SK-N-SH treated with all-trans-retinoic acid at 6 μM for 48 hours (cell line): ENCODE results near the gene PEX11G.

ENCODE experiments used
- ATAC-seq: fragments of 200-7000 bp; cut with Tn5 transposase; 3 replicates; pipeline ENCODE4 v1.9.1; 2020; ENCODE audit warnings: mild to moderate bottlenecking, moderate library complexity
- CSDC2 ChIP-seq: fragments of 250-450 bp; sonication (Bioruptor Pico); IDR thresholded peaks from 2 replicates; pipeline ENCODE4 v1.5.0; 2020; ENCODE audit warnings: mild to moderate bottlenecking, moderate library complexity
- ESRRG ChIP-seq: fragments of 250-450 bp; sonication (Bioruptor Pico); IDR thresholded peaks from 2 replicates; pipeline ENCODE4 v1.6.1; 2021; ENCODE audit warnings: mild to moderate bottlenecking
- GLIS3 ChIP-seq: fragments of 250-450 bp; sonication (Bioruptor Pico); IDR thresholded peaks from 2 replicates; pipeline ENCODE4 v1.5.0; 2020; ENCODE audit warnings: mild to moderate bottlenecking, moderate library complexity
- ISL1 ChIP-seq: fragments of 250-450 bp; sonication (Bioruptor Pico); IDR thresholded peaks from 2 replicates; pipeline ENCODE4 v2.1.2; 2022; ENCODE audit warnings: mild to moderate bottlenecking, moderate library complexity
- PPARA ChIP-seq: fragments of 250-450 bp; sonication (Bioruptor Pico); IDR thresholded peaks from 2 replicates; pipeline ENCODE4 v1.5.0; 2020; ENCODE audit warnings: mild to moderate bottlenecking, borderline replicate concordance
- RARB ChIP-seq: fragments of 250-450 bp; sonication (Bioruptor Pico); IDR thresholded peaks from 2 replicates; pipeline ENCODE4 v1.8.0; 2021; ENCODE audit warnings: mild to moderate bottlenecking, moderate library complexity
- SNAI2 ChIP-seq: fragments of 250-450 bp; sonication (Bioruptor Pico); IDR thresholded peaks from 2 replicates; pipeline ENCODE4 v1.5.0; 2020; ENCODE audit warnings: mild to moderate bottlenecking, moderate library complexity
- TCF4 ChIP-seq: fragments of 250-450 bp; sonication (Bioruptor Pico); IDR thresholded peaks from 2 replicates; pipeline ENCODE4 v1.8.0; 2021; ENCODE audit warnings: mild to moderate bottlenecking, moderate library complexity, borderline replicate concordance
- TOX ChIP-seq: fragments of 250-450 bp; sonication (Bioruptor Pico); IDR thresholded peaks from 2 replicates; pipeline ENCODE4 v1.8.0; 2021; ENCODE audit warnings: mild to moderate bottlenecking, moderate library complexity, borderline replicate concordance
- ZC3H10 ChIP-seq: fragments of 250-450 bp; sonication (Bioruptor Pico); IDR thresholded peaks from 2 replicates; pipeline ENCODE4 v1.5.1; 2021; ENCODE audit warnings: mild to moderate bottlenecking, moderate library complexity
- ZFP3 ChIP-seq: fragments of 250-450 bp; sonication (Bioruptor Pico); IDR thresholded peaks from 2 replicates; pipeline ENCODE4 v1.5.0; 2020; ENCODE audit warnings: mild to moderate bottlenecking, moderate library complexity
- ZFP30 ChIP-seq: fragments of 450-650 bp; formaldehyde crosslinking; IDR thresholded peaks from 2 replicates; pipeline ENCODE4 v1.5.0; 2022; ENCODE audit warnings: mild to moderate bottlenecking, moderate library complexity
- ZNF70 ChIP-seq: fragments of 450-650 bp; formaldehyde crosslinking; IDR thresholded peaks from 2 replicates; pipeline ENCODE4 v1.5.0; 2020; ENCODE audit warnings: mild to moderate bottlenecking, moderate library complexity
- TF ChIP-seq, protein P1 (sequence below): fragments of 250-450 bp; sonication (Bioruptor Pico); IDR thresholded peaks from 2 replicates; pipeline ENCODE4 v1.5.1; 2021; ENCODE audit warnings: mild to moderate bottlenecking, moderate library complexity
- TF ChIP-seq, protein P2 (sequence below): fragments of 250-450 bp; sonication (Bioruptor Pico); IDR thresholded peaks from 2 replicates; pipeline ENCODE4 v1.8.0; 2021; ENCODE audit warnings: low read depth, mild to moderate bottlenecking, moderate library complexity, borderline replicate concordance
- TF ChIP-seq, protein P3 (sequence below): fragments of 250-450 bp; sonication (Bioruptor Pico); IDR thresholded peaks from 2 replicates; pipeline ENCODE4 v1.5.0; 2020; ENCODE audit warnings: mild to moderate bottlenecking, moderate library complexity
- TF ChIP-seq, protein P4 (sequence below): fragments of 250-450 bp; sonication (Bioruptor Pico); IDR thresholded peaks from 2 replicates; pipeline ENCODE4 v1.5.1; 2020; ENCODE audit warnings: low read depth, mild to moderate bottlenecking, moderate library complexity
- TF ChIP-seq, protein P5 (sequence below): fragments of 250-450 bp; sonication (Bioruptor Pico); IDR thresholded peaks from 2 replicates; pipeline ENCODE4 v1.8.0; 2020; ENCODE audit warnings: mild to moderate bottlenecking, moderate library complexity, borderline replicate concordance

Gene PEX11G

DNA sequence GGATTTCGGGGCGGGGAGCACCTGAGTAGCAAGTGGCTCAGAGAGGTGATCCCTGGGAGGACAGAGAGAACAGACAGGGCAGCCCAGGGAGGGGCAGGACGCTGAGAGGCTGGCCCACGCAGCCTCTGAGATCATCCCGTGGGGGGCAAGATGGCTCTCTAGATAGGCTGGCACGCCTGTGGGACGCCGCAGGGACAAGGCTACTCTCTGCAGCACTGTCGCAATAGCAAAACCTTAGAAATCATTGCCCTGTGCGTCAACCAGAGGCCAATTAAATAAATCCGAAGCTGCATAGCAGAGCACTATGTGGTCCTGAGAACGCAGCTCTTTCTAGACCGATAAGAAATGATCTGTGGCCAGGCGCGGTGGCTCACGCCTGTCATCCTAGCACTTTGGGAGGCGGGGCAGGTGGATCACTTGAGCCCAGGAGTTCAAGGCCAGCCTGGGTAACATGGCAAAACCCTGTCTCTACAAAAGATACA is 5.1 kb downstream of the PEX11G start:
- TF ChIP-seq, protein P1, sequence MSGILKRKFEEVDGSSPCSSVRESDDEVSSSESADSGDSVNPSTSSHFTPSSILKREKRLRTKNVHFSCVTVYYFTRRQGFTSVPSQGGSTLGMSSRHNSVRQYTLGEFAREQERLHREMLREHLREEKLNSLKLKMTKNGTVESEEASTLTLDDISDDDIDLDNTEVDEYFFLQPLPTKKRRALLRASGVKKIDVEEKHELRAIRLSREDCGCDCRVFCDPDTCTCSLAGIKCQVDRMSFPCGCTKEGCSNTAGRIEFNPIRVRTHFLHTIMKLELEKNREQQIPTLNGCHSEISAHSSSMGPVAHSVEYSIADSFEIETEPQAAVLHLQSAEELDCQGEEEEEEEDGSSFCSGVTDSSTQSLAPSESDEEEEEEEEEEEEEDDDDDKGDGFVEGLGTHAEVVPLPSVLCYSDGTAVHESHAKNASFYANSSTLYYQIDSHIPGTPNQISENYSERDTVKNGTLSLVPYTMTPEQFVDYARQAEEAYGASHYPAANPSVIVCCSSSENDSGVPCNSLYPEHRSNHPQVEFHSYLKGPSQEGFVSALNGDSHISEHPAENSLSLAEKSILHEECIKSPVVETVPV, result no peak
- TF ChIP-seq, protein P2, sequence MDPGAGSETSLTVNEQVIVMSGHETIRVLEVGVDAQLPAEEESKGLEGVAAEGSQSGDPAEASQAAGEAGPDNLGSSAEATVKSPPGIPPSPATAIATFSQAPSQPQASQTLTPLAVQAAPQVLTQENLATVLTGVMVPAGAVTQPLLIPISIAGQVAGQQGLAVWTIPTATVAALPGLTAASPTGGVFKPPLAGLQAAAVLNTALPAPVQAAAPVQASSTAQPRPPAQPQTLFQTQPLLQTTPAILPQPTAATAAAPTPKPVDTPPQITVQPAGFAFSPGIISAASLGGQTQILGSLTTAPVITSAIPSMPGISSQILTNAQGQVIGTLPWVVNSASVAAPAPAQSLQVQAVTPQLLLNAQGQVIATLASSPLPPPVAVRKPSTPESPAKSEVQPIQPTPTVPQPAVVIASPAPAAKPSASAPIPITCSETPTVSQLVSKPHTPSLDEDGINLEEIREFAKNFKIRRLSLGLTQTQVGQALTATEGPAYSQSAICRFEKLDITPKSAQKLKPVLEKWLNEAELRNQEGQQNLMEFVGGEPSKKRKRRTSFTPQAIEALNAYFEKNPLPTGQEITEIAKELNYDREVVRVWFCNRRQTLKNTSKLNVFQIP, result no peak
- no peak for TF ChIP-seq ZFP3 (CRISPR knock-in tag)
- TF ChIP-seq, protein P3, sequence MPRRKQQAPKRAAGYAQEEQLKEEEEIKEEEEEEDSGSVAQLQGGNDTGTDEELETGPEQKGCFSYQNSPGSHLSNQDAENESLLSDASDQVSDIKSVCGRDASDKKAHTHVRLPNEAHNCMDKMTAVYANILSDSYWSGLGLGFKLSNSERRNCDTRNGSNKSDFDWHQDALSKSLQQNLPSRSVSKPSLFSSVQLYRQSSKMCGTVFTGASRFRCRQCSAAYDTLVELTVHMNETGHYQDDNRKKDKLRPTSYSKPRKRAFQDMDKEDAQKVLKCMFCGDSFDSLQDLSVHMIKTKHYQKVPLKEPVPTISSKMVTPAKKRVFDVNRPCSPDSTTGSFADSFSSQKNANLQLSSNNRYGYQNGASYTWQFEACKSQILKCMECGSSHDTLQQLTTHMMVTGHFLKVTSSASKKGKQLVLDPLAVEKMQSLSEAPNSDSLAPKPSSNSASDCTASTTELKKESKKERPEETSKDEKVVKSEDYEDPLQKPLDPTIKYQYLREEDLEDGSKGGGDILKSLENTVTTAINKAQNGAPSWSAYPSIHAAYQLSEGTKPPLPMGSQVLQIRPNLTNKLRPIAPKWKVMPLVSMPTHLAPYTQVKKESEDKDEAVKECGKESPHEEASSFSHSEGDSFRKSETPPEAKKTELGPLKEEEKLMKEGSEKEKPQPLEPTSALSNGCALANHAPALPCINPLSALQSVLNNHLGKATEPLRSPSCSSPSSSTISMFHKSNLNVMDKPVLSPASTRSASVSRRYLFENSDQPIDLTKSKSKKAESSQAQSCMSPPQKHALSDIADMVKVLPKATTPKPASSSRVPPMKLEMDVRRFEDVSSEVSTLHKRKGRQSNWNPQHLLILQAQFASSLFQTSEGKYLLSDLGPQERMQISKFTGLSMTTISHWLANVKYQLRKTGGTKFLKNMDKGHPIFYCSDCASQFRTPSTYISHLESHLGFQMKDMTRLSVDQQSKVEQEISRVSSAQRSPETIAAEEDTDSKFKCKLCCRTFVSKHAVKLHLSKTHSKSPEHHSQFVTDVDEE (CRISPR knock-in tag), result 0 out of 2 replicates have a peak, but pooled peaks have one; percentile 20
- ATAC-seq, result no peak; the same call in 2 of the 3 replicates

DNA sequence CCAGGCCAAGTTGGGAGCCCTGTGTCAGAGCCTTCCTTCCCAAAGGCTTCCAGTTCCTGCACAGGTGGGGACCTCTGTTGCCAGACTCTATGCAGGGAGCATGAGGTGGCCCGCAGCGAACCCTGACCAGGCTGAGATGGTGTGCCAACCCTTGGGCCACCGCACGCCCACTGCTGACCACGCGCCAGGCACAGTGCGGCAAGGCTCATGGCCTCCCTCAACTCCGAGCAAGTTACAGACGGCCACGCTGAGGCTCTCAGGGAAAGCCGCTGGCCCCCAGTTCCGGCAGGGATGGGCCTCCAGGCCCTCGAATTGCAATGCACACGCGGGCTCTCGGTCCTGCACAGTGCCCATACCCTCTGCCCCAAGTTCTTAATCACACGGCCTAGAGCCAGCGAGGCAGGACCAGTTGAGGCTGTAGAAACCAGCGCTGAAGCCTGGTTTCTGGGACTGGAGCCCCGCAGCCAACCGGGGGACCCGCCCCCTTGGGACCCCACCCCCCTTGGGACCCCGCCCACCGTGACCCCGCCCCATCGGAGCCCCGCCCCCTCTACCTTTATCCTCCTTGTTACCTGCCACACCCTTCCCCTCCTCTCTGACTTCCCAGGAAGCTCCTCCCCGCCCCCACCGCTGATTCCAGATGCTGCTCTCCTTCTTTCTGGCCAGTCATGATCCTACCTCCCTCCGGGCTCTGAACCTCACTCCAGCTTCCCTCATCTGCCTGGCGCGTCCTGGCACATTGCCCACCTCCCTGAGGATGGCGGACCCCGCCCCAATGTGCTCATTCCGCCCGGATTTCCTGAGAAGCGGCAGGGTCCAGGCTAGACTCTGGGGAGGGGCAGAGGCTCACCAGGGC is 6.0 kb downstream of the PEX11G start:
- ATAC-seq, result no peak; the same call in 2 of the 3 replicates
- TF ChIP-seq PPARA (CRISPR knock-in tag) (no peak), RARB (CRISPR knock-in tag) (no peak), TOX (no peak), ZFP3 (CRISPR knock-in tag) (no peak), ZNF70 (CRISPR knock-in tag) (no peak), SNAI2 (CRISPR knock-in tag) (no peak), ISL1 (CRISPR knock-in tag) (no peak), ESRRG (CRISPR knock-in tag) (no peak), CSDC2 (CRISPR knock-in tag) (no peak), TCF4 (no peak), ZC3H10 (CRISPR knock-in tag) (no peak), ZFP30 (CRISPR knock-in tag) (no peak), GLIS3 (CRISPR knock-in tag) (no peak)
- TF ChIP-seq, protein P4, sequence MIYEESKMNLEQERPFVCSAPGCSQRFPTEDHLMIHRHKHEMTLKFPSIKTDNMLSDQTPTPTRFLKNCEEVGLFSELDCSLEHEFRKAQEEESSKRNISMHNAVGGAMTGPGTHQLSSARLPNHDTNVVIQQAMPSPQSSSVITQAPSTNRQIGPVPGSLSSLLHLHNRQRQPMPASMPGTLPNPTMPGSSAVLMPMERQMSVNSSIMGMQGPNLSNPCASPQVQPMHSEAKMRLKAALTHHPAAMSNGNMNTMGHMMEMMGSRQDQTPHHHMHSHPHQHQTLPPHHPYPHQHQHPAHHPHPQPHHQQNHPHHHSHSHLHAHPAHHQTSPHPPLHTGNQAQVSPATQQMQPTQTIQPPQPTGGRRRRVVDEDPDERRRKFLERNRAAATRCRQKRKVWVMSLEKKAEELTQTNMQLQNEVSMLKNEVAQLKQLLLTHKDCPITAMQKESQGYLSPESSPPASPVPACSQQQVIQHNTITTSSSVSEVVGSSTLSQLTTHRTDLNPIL (CRISPR knock-in tag), result no peak
- TF ChIP-seq, protein P2, result no peak
- TF ChIP-seq, protein P5, sequence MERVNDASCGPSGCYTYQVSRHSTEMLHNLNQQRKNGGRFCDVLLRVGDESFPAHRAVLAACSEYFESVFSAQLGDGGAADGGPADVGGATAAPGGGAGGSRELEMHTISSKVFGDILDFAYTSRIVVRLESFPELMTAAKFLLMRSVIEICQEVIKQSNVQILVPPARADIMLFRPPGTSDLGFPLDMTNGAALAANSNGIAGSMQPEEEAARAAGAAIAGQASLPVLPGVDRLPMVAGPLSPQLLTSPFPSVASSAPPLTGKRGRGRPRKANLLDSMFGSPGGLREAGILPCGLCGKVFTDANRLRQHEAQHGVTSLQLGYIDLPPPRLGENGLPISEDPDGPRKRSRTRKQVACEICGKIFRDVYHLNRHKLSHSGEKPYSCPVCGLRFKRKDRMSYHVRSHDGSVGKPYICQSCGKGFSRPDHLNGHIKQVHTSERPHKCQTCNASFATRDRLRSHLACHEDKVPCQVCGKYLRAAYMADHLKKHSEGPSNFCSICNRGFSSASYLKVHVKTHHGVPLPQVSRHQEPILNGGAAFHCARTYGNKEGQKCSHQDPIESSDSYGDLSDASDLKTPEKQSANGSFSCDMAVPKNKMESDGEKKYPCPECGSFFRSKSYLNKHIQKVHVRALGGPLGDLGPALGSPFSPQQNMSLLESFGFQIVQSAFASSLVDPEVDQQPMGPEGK (CRISPR knock-in tag), result no peak
- TF ChIP-seq, all 23 proteins: peak for 0

DNA sequence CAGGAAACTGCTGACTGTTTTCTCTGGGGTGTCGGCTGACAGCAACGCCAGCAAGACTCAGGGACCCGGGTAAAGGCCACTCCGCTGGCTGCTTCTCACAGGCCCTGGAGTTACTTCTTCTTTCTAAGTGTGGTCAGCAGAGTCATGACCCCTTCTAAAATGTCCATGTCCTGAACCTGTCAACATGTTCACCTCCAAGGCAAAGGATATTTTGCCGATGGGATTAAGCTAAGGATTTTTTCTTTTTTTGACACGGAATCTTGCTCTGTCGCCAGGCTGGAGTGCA is 7.9 kb downstream of the PEX11G start:
- TF ChIP-seq, protein P5 (CRISPR knock-in tag), result no peak
- no peak for TF ChIP-seq ISL1 (CRISPR knock-in tag)

More for the DNA sequence above, 7.9 kb downstream of the PEX11G start:
- ATAC-seq, result no peak
